Activated T-helper 1 cell treated with Interleukin-2 at 50 U/mL for 16 hours (primary cell): ENCODE results near the gene CACYBP.

Experiments
- DNase-seq: peaks from one replicate; pipeline ENCODE4 v3.0.0-alpha.2; 2020; ENCODE audit warnings: low read depth

CACYBP gene

DNA sequence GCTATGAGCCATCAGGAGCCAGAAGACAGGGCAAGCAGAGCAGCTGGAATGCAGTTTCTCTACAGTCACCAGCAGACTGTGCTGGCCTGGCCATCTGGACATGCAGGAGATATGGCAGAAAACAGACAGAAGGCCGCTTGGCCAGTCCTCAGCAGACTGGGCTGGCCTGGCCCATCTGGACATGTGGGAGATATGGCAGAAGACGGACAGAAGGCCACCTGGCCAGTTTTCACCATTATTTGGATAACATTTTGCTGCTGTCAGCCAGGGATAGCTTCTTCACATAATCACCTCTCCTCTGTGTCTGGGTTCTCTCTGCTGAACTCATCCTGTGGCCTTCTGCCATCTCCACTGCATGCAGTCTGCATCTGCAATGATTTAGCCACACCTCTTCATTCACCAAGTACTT is 25.0 kb upstream of the CACYBP start:
- no peak for DNase-seq

DNA sequence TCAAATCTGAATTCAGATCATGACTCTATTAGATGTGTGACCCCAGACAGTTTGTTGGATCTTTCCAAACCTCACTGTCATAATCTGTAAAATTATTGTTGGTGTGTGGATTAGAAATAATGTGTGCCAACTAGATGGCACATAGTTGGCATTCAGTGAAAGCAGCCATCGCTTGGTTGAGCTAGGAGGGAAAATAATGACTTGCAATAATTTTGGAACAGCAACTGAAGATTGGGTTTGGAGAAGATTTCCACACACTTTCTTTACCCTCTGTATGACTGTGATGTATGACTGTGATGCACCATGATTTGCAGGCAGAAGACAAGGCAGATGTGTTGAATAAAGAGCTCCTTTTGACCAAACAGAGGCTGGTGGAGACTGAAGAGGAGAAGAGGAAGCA is 24.0 kb upstream of the CACYBP start:
- DNase-seq, result no peak

DNA sequence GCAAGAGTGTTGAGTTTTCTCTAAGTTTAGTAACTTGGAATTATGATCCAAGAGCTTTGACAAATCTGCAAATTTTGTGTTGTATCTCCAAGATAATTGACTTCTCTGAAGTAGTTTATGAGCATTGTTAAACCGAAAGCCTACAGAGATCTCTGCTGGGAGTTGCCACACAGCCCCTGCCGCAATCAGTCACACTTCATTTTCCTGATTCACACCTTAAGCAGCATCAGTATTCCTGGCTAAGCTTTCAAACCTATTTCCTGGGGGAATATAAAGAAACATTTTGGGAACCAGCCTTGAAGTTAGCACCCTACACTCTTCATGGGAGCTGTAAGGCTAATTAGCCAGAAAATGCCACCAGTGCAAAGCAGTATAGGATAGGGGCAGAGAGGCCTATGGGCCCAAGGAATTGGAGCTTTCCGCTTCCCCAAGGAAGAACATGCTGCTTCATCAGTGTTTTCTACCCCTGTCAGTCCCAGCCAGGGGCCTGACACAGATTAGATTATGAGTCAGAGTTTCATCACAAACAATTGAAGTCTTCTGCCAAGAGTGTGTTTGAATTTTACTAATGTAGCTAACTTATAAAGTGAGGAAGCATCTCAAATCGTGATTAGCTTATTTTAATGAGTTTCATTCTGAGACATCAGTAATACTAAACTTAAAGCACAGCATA is 23.2 kb upstream of the CACYBP start:
- DNase-seq, result no peak

DNA sequence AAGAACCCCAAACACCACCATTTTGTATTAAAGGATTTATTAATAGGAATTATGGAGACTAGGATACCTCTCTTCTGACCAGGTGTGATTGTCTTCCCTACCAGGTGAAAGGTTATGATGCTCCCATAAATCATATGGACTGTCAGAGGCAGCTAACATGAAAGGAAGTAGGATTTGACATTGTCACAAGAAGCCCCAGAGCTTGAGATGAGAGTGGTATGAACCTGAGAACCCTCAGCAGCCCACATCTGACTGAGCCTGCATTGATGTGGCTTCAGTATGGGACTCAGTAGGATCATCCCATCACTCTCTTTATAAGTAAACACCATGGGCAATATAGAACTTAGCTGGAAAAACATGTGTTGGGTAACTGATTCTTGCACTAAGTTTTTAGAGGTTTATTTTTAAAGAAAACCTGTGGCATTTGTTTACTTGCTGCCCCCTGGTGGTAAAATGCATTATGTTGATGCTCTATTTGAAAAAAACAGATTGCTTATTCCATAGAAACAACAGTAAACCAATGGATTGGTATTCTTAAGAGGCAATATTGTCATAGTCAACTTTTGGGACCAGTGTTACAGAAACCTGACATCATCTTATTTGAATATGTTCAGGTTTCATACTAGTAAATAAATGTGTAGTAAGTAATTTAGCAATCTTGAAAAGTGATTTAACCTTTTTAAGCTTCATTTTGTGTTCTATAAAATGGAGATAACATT is 16.6 kb upstream of the CACYBP start:
- DNase-seq, result no peak

DNA sequence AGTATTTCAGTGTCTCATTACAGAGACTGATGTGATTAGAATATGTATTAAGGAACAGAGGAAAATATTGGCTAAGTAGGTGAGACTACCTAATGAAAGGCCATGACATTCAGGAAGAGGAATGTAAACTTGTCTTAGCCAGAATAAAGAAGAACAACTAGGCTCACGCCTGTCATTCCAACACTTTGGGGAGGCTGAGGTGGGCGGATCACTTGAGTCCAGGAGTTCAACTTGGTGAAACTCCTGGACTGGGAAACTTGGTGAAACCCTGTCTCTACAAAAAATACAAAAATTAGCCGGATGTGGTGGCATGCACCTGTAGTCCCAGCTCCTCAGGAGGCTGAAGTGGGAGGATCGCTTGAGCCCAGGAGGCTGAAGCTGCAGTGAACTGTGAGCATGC is 14.8 kb upstream of the CACYBP start:
- no peak for DNase-seq

DNA sequence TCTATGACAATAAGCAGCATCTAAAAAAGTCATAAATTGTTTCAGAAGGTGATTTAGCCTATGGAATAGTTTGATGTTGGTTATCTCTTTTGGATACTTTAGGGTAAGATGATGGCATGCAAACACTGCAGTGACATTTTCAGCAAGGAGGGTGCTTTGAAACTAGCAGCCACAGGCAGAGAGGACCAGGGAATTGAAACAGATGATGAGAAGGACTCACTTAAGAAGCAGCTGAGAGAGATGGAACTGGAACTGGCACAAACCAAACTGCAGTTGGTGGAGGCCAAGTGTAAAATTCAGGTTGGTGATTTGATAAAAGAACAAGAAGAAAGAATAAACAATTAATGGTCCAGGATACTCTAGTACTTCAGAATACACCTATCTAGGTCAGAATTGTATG is 11.2 kb upstream of the CACYBP start:
- DNase-seq, result no peak

DNA sequence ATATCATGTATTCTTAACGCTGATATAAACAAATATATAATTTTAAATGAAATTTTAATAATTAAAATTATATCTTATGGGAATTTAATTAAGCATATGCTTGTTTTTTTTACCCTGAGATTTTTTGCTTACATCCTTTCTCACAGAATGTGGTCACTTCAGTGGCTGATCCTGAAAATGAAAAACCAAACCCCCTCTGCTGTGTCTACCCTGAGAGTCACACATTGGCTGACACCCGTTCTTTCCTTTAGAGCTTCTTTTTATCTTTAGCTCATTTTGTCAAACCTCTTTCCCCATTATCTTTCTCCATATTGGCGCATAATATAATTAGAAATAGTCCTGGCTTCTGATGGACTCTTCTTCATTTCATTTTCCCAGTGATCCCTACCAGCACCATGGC is 10.8 kb upstream of the CACYBP start:
- DNase-seq, result no peak

DNA sequence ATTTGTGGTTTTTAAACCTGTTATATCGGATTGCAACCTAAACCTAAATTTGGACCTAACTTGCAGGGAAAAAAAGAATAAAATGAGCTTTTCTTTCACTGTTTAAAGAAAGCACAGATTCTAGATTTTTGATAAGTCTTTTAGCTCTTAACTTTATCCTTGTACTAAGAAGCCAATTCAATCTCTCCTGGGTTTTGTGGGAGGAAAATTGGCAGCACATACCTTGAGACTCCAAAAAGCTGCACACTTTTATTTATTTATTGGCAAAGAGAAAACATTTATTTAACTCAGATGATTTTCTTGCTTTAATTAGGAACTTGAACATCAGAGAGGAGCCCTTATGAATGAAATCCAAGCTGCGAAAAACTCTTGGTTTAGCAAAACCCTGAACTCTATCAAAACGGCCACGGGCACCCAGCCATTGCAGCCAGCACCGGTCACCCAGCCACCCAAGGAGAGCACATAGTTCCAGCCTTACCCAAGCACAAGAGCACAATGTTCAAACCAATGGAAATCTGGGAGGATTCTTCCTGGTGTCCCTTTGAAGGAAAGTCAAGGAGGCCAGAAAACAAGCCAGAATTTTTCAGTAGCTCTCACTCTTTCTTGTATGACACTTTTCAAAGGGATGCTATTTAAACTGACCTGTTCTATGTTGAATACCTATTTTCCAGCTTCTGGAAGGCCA is 10.1 kb upstream of the CACYBP start:
- DNase-seq, result no peak

DNA sequence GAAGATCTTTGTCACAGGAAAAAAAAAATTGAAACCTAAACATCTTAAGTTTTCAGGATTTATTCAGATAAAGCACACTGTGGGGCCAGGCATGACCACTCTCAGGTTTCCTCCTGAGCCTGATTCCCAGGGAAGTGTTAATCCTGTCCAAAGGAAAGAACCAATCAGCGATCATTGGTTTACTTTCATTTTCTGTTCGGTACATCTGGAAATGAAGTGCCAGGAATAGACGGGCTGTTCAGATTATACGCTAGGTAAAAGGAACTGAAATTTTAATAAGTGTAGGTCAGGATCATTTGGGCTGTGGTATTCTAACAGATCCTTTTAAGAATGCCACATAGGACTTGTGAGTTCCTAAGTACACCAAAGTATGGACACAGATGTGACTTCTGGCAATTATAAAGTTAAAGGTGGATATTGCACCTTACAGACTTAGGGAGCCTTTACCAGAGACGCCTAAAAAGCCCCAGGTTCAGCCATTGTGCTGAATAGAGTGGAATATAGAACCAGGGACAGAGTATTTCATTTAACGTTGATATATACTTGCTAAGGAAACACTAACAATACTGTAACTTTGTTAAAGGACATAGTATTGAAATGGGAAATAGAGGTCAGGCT is 9.3 kb upstream of the CACYBP start:
- DNase-seq, result no peak

DNA sequence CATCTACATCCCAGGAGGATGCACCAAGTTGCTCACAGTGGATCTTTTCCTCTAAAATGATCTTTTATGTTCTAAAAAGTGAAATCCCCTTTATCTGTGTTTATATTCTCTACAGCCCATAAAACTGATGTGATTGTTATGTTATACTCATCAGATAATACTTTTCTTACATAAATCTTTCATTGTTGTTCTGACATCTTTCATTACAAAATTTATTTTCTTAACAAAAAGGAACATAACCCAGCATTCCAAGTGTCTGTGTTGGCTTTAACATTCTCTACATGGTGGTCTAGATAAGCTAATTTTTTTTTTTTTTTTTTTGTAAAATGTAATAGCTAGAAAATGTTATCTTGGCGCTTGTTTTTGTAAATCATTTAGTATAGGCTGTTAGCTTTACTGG is 8.3 kb upstream of the CACYBP start:
- DNase-seq, result no peak

DNA sequence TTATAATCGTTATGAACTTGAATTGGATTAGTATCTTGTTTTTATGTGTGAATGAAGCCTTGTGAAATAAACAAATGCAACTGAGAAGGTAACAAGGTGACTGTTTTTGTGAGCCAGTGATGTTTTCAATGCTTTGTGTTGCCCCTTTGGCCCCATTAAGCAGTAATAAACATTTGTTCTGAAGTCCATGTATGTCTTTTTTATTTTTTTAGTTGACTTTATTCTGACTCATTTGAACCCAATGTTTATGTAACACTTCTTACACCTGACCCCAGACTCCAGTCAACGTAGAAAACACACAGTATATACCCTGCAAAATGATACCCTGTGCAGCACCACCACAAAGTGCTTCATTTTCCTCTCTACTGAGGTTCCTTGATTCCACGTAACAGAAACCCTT is 4.6 kb upstream of the CACYBP start:
- DNase-seq, result no peak

DNA sequence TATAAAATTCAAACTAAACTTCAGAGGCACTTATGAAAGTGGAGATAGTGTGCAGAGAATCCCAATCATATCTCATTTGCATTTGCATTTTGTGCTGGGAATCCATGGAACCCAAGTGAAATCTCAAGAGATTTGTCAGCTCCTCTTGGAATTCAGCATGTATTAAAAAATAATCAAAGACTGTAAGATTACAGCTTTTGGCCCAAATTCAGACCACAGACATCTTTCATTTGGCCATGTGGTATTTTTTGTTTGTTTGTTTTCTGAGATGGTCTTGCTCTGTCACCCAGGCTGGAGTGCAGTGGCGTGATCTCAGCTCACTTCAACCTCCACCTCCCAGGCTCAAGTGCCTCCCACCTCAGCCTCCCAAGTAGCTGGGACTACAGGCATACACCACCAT is 3.8 kb upstream of the CACYBP start:
- DNase-seq, result no peak

DNA sequence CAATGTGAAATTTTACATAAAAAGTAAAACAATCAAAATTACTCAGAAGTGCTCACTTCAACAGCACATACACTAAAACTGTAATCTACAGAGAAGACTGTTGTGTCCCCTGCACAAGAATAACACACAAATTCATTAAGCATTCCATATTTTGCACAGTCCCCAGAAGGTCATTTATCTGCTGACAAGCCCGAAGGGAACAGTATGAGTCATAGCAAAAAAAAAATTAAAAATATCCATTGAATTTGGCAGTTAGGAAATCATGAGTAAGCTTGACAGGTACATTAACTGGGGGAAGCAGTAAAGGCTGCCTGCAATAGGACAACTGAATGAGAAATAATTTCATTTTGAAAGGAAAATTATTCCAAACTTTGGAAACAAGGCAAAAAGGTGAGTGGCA is 3.3 kb upstream of the CACYBP start:
- DNase-seq, result no peak

DNA sequence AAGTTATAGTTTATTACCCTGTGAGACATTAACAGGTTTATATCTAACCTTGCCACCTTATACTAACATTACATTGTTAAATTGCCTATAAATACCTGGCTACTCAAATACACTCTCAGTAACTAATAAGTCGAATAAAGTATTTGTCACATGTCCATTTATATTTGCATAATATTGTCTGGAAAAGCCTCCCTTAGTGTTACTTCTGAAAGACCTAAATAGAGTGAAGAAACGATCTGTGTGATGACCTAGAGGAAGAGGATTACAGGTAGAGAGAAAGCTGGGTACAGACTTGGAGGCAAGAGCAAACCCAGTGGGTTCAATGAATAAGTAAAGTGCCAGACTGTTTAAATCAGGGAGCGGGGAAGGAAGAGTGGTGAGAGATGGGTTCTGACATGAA is 2.7 kb upstream of the CACYBP start:
- DNase-seq, result no peak

DNA sequence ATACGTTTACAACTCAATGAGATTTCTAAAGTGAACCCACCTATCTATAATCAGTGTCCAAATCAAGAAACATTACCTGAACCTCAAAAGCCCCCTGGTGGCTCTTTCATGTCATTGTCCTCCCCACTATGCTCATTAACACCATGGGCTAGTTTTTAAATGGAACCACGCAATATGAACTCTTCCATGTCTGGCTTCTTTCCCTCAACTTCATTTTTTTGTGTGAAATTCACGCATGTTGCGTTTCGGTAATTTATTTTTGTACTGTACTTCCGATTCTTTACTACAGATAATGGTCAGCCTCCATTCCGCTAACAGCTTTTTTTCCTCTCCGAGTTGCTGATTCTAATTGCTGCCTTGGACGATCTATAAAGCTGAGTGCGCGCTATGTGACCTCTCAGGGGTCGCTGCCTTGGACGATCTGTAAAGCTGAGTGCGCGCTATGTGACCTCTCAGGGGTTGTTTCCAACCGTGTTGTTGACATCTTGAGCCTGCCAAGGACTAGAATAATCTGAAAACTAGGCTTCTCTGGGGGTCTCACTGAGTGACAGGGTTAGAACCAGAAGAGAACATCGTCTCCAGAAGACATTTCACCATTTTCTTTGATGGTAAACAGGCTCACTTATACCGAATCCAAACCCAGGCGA is 1.1 kb upstream of the CACYBP start:
- no peak for DNase-seq

DNA sequence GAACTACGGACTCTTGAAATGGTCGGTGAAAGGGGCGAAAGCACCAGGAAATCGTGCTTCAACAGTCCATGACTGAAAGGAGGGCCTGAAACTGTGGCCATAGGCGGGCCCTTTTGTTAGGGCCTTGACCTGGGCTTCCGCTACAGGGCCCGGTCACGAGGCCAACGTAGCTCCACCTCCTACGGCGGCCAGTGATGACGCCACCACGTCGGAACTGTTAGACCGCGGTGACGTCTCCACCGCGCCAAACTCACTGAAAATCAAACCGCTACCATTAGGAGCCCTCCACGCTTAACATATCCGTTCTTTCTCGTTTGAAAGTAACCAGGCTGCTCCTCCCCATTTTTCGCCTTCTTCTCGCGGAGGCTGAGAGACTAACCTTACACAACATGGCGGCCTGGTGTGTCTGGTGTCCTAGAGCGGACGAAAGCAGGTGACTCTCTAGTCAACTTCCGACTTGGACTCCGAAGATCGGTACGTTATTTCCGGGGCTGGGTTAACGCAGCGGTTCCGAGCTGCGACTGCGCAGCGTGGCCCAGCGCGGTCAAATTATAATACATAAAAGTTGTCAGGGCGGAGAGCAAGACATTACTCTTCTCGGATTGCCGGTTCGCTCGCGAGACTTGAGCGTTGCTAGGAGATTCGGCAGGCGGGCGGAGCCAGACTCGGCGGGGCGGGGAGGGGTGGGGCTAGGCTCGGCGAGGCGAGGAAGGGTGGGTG is 371 bp upstream of the CACYBP start:
- peak; percentile 96 for DNase-seq

DNA sequence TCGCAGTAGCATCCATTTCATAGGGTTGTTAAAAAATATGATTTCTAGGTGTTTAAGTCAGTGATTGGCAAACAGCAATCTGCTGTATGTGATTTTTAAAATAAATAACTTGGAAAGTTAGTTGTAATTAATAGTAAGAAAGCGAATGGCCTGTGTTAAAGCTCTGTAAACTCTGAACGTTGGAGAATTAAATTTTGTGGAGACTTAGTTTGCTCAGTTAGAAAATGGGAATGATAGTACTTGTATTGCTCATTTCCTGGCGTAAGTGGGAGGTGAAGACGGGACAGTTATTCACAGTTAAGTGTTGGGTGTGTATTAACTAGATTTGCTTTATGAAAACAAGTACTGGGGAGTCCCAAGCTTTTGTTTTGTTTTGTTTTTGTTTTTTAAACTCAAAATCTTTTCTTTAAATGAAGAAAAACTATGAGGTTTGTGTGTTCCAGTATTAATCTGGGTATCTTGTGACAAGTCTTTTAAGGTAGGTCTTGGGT is 995 bp downstream of the CACYBP start:
- DNase-seq, result no peak

DNA sequence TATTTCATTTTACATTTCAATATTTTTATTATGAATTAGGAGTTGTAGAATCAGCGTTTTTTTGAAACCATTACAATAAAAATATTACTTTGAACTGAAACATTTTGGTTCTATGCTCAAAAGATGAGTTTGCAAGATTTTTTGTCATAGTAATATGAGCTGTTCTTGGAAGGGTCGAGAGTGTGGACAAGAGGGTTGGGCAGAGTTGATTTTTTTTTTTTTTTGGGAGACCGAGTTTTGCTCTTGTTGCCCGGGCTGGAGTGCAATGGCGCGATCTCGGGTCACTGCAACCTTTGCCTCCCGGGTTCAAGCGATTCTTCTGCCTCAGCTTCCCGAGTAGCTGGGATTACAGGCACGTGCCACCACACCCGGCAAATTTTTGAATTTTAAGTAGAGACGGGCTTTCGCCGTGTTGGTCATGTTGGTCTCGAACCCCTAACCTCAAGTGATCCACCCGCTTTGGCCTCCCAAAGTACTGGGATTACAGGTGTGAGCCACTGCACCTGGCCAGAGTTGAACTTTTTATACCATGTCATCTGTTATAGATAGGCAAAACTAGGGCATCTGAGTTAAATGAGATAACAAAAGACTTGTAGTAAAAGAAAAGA is 3.3 kb downstream of the CACYBP start:
- DNase-seq, result no peak

DNA sequence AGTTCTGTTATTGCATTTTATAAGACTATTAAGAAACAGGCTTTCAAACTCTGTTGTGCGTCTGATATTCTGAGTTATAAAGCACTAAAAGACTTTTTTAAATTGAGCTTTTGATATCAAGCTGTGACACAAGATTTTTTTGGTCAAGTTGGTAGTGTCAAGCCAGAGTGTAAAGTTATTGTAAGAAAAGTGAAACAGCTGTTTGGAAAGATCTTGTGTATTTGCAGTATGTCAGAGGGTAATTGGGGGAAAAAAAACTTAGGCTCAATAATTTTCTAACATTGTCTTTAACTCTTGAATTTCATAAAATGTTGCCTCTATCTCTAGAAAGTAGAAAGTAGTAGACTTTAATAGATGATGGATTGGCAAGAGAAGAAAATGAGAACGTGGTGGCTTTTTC is 3.8 kb downstream of the CACYBP start:
- no peak for DNase-seq

DNA sequence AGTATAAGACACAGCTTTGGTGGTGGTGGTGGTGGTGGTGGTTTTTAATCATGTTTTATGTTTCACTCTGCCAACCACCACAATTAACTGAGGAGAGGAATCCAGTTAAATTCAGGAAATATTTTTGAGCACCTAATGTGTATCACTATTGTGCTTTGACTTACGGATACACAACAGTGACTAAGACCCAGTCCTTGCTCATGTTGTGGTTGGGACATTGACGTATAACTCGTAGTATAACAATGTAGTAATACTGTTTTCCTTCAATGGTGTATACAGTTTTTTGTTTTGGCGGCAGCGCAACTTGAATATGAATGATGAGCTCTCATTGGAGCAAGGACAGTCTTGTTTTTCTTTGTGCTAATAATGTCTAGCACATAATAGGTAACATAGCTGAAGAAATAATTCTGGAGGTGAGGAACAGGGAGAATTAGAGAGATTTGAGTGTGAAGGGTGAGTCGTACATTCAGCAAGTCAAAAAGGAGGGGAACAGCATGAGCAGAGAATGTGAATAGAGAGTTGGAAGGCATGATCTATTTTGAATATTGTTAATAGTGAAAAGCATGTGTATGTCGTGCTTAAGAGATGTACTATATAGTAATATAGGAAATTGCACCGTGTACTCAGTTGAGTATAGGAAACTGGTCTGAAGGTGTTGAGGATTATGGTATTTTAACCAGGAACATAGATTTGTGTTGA is 5.5 kb downstream of the CACYBP start:
- DNase-seq, result no peak

DNA sequence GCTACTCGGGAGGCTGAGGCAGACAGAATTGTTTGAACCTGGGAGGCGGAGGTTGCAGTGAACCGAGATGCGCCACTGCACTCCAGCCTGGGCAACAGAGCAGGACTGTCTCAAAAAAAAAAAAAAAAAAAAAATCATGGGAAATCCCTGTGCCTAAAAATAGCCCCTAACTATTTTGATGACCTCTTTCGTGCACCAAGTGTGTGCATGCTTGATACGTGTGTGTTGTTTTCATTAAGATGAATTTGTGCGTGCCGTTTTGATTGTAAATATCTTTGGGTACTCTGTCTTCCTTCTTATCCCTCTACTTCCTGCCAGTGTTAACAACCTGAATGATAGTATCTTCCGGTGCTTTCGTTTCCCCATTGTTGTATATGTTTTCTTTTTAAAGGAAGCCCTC is 9.8 kb downstream of the CACYBP start:
- no peak for DNase-seq
